GM12873 (cell line): ENCODE results near the gene SRGAP3.

Experiments
- CTCF ChIP-seq: IDR thresholded peaks from 2 replicates; pipeline ENCODE4 v1.5.1; 2012; ENCODE audit warnings: low read depth, mild to moderate bottlenecking, moderate library complexity, low read length, control low read depth; ENCODE audit not compliant: insufficient read depth; ENCODE audit errors: missing control alignments

The SRGAP3 gene

GRCh38 chr3:9045371-9045770 lies 204.1 kb downstream of the SRGAP3 start:
- TF ChIP-seq CTCF = no peak

DNA sequence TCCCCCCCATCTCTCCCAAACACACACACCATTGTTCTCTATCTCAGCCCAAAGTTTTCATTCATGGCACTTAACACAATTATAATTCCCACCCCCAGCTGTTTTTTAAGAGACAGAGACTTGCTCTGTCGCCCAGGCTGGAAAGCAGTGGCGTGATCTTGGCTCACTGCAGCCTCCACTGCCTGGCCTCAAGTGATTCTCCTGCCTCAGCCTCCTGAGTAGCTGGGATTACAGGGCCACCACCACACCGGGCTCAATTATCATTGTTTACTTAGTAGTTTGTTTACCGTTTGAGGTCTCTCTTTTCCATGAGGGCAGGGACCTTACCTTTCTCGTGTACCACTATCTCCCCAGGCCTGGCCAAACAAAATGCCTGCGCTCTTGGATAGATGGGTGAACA lies 206.4 kb downstream of the SRGAP3 start:
- no peak for TF ChIP-seq CTCF

GRCh38 chr3:9041626-9042025 lies 207.8 kb downstream of the SRGAP3 start:
- no peak for TF ChIP-seq CTCF

GRCh38 chr3:9040996-9041395 lies 208.4 kb downstream of the SRGAP3 start:
- TF ChIP-seq CTCF = no peak

DNA sequence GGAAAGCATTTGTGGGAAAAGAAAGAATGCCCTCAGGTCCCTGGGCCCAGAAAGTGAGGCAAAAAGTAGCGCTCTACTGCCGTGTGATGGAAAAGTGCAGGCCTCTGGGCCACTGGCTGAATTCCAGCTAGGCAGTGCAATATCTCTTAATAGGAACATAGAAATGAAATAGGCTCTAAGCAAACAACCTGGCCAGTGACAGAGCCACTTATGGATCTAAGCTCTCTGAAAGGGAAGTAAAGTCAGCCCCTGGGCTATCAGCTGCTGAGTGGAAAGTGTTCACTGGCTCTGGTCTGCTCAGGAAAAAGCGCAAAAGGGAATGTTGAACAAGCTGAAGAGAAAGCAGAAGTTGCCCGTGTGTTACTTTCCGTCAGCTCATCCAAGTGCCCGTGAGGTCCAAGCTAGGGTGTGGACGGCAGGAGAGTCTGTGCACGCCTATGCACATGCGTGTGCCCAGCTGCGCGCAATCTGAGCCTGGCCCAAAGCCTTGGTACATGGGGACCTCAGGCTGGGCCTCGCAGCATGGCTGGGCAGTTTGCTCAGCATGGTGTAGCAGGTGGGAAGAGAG lies 212.2 kb downstream of the SRGAP3 start:
- no peak for TF ChIP-seq CTCF

GRCh38 chr3:9036404-9037131 lies 212.9 kb downstream of the SRGAP3 start:
- no peak for TF ChIP-seq CTCF

DNA sequence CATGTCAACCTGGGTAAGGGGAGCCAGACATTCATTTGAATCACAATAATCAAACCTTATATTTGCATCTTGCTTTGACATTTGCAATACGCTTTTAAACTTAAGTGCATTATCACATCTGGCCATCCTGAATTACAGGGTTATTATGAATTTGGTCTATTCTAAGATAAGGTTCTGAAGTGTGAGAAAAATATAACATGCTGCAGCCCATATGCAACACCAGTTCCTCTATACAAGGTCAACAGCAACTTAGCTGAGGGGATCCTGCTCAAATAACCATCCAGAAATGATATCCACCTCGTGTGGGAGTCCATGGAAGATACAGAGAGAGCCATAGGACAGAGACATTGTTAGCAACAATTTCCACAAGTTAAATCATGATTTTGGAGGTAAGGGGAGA lies 213.5 kb downstream of the SRGAP3 start:
- TF ChIP-seq CTCF = no peak
